HPDE6-E6E7 (cell line): Measurements from ENCODE around the gene CRADD.

Experiments used
- DNase-seq: peaks from one replicate; pipeline ENCODE4 v3.0.0; 2011; ENCODE audit warnings: missing footprints; ENCODE audit errors: extremely low spot score

Gene CRADD

GRCh38 chr12:93807354-93807753, 130.2 kb downstream of the CRADD start:
- no peak for DNase-seq

GRCh38 chr12:93808169-93808899, 131.2 kb downstream of the CRADD start:
- no peak for DNase-seq

GRCh38 chr12:93812626-93813025, 135.5 kb downstream of the CRADD start:
- DNase-seq = no peak

GRCh38 chr12:93813186-93813585, 136.0 kb downstream of the CRADD start:
- DNase-seq = no peak

- no peak for DNase-seq
Observed at GRCh38 chr12:93813972-93814821, 137.0 kb downstream of the CRADD start.

- no peak for DNase-seq
Observed at GRCh38 chr12:93818488-93819049, 141.4 kb downstream of the CRADD start.

- no peak for DNase-seq
Observed at GRCh38 chr12:93819050-93819491, 141.9 kb downstream of the CRADD start.

- no peak for DNase-seq
Observed at GRCh38 chr12:93823616-93824391, 146.6 kb downstream of the CRADD start.

- no peak for DNase-seq
Observed at GRCh38 chr12:93824514-93825500, 147.6 kb downstream of the CRADD start.

- no peak for DNase-seq
Observed at GRCh38 chr12:93825501-93825888, 148.3 kb downstream of the CRADD start.

GRCh38 chr12:93825931-93826555, 148.9 kb downstream of the CRADD start:
- DNase-seq = no peak

- DNase-seq = no peak
Observed at GRCh38 chr12:93827179-93827578, 150.0 kb downstream of the CRADD start.

GRCh38 chr12:93827669-93828068, 150.5 kb downstream of the CRADD start:
- no peak for DNase-seq

GRCh38 chr12:93829016-93829415, 151.8 kb downstream of the CRADD start:
- DNase-seq = no peak

GRCh38 chr12:93831374-93831773, 154.2 kb downstream of the CRADD start:
- DNase-seq = no peak

- DNase-seq = no peak
Observed at GRCh38 chr12:93832131-93832530, 155.0 kb downstream of the CRADD start.

GRCh38 chr12:93833946-93834345, 156.8 kb downstream of the CRADD start:
- no peak for DNase-seq

- no peak for DNase-seq
Observed at GRCh38 chr12:93836620-93837260, 159.6 kb downstream of the CRADD start.

GRCh38 chr12:93838193-93838592, 161.0 kb downstream of the CRADD start:
- no peak for DNase-seq

GRCh38 chr12:93839064-93839463, 161.9 kb downstream of the CRADD start:
- no peak for DNase-seq
